ENCODE measurements around the gene ETAA1.
A peak's percentile ranks its signal among the peaks of the same experiment; 100 is the strongest.

ETAA1 gene

GRCh38 chr2:67397143-67397986 is at the start of gene ETAA1:
ETAA1 (plus strand) TSS chr2:67397333; CDS start chr2:67397449, 116 bp downstream.
- DNase-seq = peak; percentile 87

GRCh38 chr2:67366832-67367412 is 30.2 kb upstream of the ETAA1 start:
- no peak for DNase-seq

- no peak for DNase-seq
Observed at GRCh38 chr2:67374481-67374880, 22.7 kb upstream of the ETAA1 start.

GRCh38 chr2:67374949-67375348 is 22.2 kb upstream of the ETAA1 start:
- no peak for DNase-seq

- DNase-seq = no peak
Observed at GRCh38 chr2:67378555-67378954, 18.6 kb upstream of the ETAA1 start.

GRCh38 chr2:67379048-67379447 is 18.1 kb upstream of the ETAA1 start:
- DNase-seq = no peak

- DNase-seq = no peak
Observed at GRCh38 chr2:67384123-67384822, 12.9 kb upstream of the ETAA1 start.

GRCh38 chr2:67388680-67389079 is 8.5 kb upstream of the ETAA1 start:
- no peak for DNase-seq

- DNase-seq = no peak
Observed at GRCh38 chr2:67389286-67389685, 7.8 kb upstream of the ETAA1 start.

GRCh38 chr2:67389788-67390187 is 7.3 kb upstream of the ETAA1 start:
- no peak for DNase-seq

- DNase-seq = no peak
Observed at GRCh38 chr2:67393237-67393636, 3.9 kb upstream of the ETAA1 start.

GRCh38 chr2:67394734-67395133 is 2.4 kb upstream of the ETAA1 start:
- DNase-seq = no peak

- DNase-seq = no peak
Observed at GRCh38 chr2:67399144-67399543, 2.0 kb downstream of the ETAA1 start.

- no peak for DNase-seq
Observed at GRCh38 chr2:67399831-67400489, 2.8 kb downstream of the ETAA1 start.

- DNase-seq = no peak
Observed at GRCh38 chr2:67400560-67401485, 3.7 kb downstream of the ETAA1 start.

- no peak for DNase-seq
Observed at GRCh38 chr2:67408346-67408745, 11.2 kb downstream of the ETAA1 start.

- no peak for DNase-seq
Observed at GRCh38 chr2:67412424-67412823, 15.3 kb downstream of the ETAA1 start.

GRCh38 chr2:67414867-67415266 is 17.7 kb downstream of the ETAA1 start:
- DNase-seq = no peak

GRCh38 chr2:67416136-67416535 is 19.0 kb downstream of the ETAA1 start:
- DNase-seq = no peak

GRCh38 chr2:67423489-67423888 is 26.4 kb downstream of the ETAA1 start:
- DNase-seq = no peak

- DNase-seq = no peak
Observed at GRCh38 chr2:67436221-67436620, 39.1 kb downstream of the ETAA1 start.

GRCh38 chr2:67437114-67437513 is 40.0 kb downstream of the ETAA1 start:
- DNase-seq = no peak
